Muscle of leg (tissue), 9 donors: Measurements from ENCODE around the gene RERG. TPM values are rescaled to one million over a fixed set of nuclear protein-coding genes. Genes with fewer than 3 reads are reported as not detected.

ENCODE experiments used
- polyA plus RNA-seq, 8 donors: library from polyadenylated mRNA; unstranded; fragments of 120-200 nt; gene quantifications; one replicate each; pipeline versions ENCODE4 v1.2.1 to v1.2.3, GENCODE V29; 2013; ENCODE audit warnings: inconsistent platforms in 1 of 8, low replicate concordance in 1 of 8; ENCODE audit not compliant: insufficient read length in 8 of 8, insufficient read depth in 1 of 8
- total RNA-seq: library from RNA; stranded (reverse); fragments of 120-200 nt; gene quantifications from one replicate; pipeline ENCODE4 v1.2.4, GENCODE V29; 2013

The RERG gene
- total and polyA plus RNA-seq, 9 donors: 3.8 to 8.1 (median 5.4) TPM

Other genes starting within 250 kb of the RERG start
- gene PDE6H, start 248.4 kb downstream of the RERG start, total RNA-seq: not detected
- not detected for gene PDE6H, start 248.4 kb downstream of the RERG start, polyA plus RNA-seq
- 1.3 TPM for gene PTPRO, start 101.1 kb upstream of the RERG start, total RNA-seq
- 1 to 10 TPM in 4 of 8 donors, under 1 TPM in 4; 0.74 to 1.5 (median 0.96) TPM for gene PTPRO, start 101.1 kb upstream of the RERG start, polyA plus RNA-seq